RWPE1 (cell line): ENCODE results near the gene TOP3B.
A peak's percentile ranks its signal among the peaks of the same experiment; 100 is the strongest.

Experiments
- CTCF ChIA-PET: fragments of 350-600 bp; sonication (Branson Sonifier 250); formaldehyde crosslinking; extraction: SDS; loops from one replicate; lab custom pipeline; 2021; lab: Yijun Ruan, JAX
- POLR2A ChIA-PET: fragments of 400-600 bp; formaldehyde crosslinking; extraction: SDS; loops from one replicate; lab custom pipeline; 2020; ENCODE audit warnings: antibody characterized with exemption; ENCODE audit not compliant: low non-redundant PET; lab: Yijun Ruan, JAX
- DNase-seq: peaks from one replicate; pipeline ENCODE4 v3.0.0; 2012; ENCODE audit warnings: low spot score
- H3K27ac ChIP-seq: fragments of 450-650 bp; 2 replicates; pipeline ENCODE4 v1.5.1; 2017
- CTCF ChIP-seq: fragments of 450-650 bp; conservative IDR thresholded peaks from 2 replicates; pipeline ENCODE4 v1.5.1; 2017; ENCODE audit warnings: low read depth, mild to moderate bottlenecking

The TOP3B gene

GRCh38 chr22:21938071-21938822, 44.3 kb downstream of the TOP3B start:
- DNase-seq, result peak; percentile 73
- TF ChIP-seq CTCF, result peak; percentile 96
- peak overlapping the region; percentile 97 for H3K27ac ChIP-seq
- ChIA-PET CTCF (interaction anchor here (1.1 to 3.4 kb wide), 5 partner anchors 12 to 32 kb away, joined by 3 to 27 read pairs (median 5); partner anchors contain the start of gene PPM1F), POLR2A (no interaction called here)

GRCh38 chr22:21937821-21938070, 44.8 kb downstream of the TOP3B start:
- DNase-seq, result no peak
- peak overlapping the region; percentile 97 for H3K27ac ChIP-seq
- TF ChIP-seq CTCF, result no peak
- POLR2A ChIA-PET, result no interaction called here
- CTCF ChIA-PET, result interaction anchor here (0.7 to 3.4 kb wide), 6 partner anchors 12 to 250 kb away, joined by 3 to 27 read pairs (median 4); partner anchors contain the start of gene PPM1F

DNA sequence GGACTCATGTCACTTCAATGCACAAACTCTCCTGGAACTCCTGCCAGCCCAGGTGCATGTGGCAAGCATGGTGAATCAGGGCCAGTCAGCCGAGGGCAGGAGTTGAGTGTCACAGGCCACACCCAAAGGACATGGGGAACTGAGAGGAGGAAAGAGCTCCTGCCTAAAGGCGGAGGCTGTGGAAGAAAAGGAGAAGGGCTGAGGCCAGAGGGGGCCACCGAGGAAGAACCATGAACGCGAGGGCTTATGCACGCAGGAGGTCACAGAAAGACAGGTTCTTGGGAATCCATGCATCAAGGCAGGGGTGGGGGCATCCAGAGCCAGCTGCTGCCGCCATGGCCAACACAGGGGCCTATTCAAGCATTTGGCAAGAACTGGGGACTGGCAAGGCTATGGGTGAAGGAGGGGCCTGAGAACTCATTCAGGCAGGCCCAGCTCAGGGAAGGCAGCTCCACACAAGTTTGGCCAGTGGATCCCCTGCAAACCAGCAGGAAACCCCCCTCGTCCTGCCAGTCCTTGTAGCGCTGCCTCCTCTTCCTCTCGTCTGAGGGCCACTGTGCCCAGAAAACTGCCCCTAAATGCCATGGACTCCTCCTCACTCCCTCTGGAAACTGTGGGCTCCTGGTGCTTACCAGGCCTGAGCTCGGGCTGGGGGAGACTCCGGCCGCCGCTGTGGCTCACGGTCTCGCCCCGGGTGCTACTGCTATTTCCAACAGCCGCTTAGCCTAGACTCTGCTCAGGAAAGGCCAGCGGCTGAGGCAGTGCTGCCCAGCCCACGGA, 45.4 kb downstream of the TOP3B start:
- CTCF ChIA-PET, result interaction anchor here (0.6 to 3.4 kb wide), 6 partner anchors 13 to 258 kb away, joined by 3 to 27 read pairs (median 4); partner anchors contain the start of gene PPM1F
- POLR2A ChIA-PET, result no interaction called here
- peak overlapping the region; percentile 97 for H3K27ac ChIP-seq
- no peak for DNase-seq
- no peak for TF ChIP-seq CTCF

- no peak for DNase-seq
- H3K27ac ChIP-seq, result peak overlapping the region; percentile 97
- TF ChIP-seq CTCF, result no peak
- CTCF ChIA-PET, result interaction anchor here (3.4 kb wide), 1 partner anchor 17 kb away, joined by 27 read pairs; the partner anchor contains the start of gene PPM1F
- POLR2A ChIA-PET, result no interaction called here
Measured at GRCh38 chr22:21936151-21936775, 46.3 kb downstream of the TOP3B start.

GRCh38 chr22:21933910-21934309, 48.7 kb downstream of the TOP3B start:
- DNase-seq, result no peak
- ChIA-PET CTCF (no interaction called here), POLR2A (no interaction called here)
- no peak for TF ChIP-seq CTCF
- H3K27ac ChIP-seq, result no peak overlapping the region

DNA sequence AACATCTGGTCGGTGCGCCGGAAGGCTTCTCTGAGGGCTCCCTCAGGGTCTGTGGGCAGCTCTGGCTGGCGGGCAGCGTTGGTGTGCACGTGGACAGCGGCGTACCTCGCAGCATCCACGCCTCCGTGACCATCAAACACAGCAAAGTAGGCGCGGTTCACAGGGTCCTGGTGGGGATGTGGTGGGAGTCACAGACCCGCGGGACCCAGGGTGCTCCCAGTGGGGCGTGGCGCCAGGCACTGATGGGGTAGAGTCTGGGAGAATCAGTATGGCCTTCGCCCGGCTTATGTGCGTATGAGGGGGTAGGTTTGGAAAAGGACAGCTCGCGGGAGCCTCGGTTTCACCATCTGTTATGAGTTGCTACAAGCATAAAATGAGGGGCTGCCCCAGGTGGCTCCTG, 49.2 kb downstream of the TOP3B start:
- ChIA-PET POLR2A (no interaction called here), CTCF (no interaction called here)
- no peak overlapping the region for H3K27ac ChIP-seq
- no peak for TF ChIP-seq CTCF
- no peak for DNase-seq
